Endometrium (tissue), 2 donors: Measurements from ENCODE around the gene ABHD17A.

Experiments used
- FAIRE-seq: peaks from 2 replicates; lab custom pipeline; 2012; peaks lifted over from hg19 to GRCh38; lab: Jason Lieb, UNC
- donor health status: control.
- donor health status: control.

ABHD17A gene

GRCh38 chr19:1837625-1838105, 47.6 kb downstream of the ABHD17A start:
- FAIRE-seq: no peak

DNA sequence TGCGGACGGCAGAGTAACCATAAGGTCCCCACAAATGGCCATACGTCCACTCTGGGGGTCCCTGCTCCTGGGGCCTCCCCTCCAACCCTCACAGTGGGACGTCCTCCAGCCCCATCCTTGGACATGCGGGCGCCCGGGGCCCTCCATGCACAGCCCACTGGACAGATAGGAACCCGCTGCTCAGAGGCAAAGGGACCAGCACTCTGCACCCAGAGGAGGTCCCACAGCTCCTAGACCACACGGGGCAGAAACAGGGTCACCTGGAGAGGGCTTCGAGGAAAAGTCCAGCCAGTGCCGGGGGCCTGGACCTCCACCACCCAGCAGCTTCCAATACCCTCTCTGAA, 48.1 kb downstream of the ABHD17A start:
- no peak for FAIRE-seq

- FAIRE-seq: no peak
These were observed 48.7 kb downstream of the ABHD17A start for GRCh38 chr19:1836458-1837221.

- FAIRE-seq: no peak
These were observed 51.8 kb downstream of the ABHD17A start for GRCh38 chr19:1833540-1833939.

DNA sequence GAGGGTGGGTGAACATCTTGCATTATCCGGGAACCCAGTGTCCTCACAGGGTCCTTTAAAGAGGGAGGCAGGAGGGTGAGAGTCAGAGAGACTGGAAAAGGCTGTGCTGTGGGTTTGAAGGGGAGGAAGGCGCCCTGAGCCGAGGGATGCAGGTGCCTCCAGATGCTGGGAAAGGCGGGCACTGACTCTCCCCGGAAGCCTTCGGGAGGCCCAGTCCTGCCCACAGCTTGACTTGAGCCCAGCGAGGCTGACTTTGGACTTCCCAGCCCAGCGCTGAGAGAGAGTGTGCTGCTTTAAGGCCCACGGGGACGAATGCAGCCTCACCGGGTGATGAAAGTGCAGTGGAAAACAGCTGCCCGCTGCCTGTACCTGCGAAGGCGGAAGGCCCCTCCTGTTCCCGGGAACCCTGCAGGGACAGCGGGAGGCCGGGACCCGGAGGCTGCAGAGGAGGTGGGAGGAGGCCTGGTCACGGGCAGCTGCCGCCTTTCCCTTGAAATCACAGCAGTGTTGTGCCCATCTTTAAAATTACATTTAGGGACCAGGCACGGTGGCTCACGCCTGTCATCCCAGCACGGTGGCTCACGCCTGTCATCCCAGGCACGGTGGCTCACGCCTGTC, 53.1 kb downstream of the ABHD17A start:
- FAIRE-seq: no peak

DNA sequence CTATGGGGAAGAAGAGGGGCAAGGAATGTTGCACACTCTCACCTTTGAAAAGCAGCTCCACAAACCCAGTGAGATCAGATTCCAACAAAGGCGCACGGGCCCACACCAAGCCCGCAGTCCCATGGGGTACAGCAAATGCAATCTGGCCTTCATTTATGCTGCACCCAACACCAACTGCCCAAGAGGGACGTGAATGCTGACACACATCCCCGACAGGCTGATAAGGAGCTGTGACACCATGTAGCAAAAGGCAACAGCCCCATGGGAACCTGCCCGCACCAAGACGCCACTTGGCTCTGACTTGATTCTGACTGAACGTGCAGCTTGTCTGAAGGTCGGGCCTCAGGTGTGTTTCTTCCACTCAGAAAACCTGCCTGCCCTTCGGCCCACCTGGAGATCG, 54.3 kb downstream of the ABHD17A start:
- no peak for FAIRE-seq

- no peak for FAIRE-seq
These were observed 54.7 kb downstream of the ABHD17A start for GRCh38 chr19:1830568-1830967.

DNA sequence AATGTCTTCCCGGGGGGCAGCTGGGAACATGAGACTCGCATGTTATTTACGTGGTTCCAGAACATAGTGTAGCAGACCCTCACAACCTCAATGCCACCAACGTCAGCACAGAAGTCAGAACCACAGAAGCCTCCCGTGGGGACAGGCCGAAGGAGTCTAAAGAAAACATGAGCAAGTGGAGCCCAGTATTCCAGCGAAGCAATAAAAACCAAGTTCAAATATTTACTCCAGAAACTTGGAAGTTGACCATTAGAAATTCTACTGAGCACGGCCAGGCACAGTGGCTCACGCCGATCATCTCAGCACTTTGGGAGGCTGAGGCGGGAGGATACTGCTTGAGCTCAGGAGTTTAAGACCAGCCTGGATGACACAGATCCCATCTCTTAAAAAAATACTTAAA, 55.3 kb downstream of the ABHD17A start:
- no peak for FAIRE-seq

DNA sequence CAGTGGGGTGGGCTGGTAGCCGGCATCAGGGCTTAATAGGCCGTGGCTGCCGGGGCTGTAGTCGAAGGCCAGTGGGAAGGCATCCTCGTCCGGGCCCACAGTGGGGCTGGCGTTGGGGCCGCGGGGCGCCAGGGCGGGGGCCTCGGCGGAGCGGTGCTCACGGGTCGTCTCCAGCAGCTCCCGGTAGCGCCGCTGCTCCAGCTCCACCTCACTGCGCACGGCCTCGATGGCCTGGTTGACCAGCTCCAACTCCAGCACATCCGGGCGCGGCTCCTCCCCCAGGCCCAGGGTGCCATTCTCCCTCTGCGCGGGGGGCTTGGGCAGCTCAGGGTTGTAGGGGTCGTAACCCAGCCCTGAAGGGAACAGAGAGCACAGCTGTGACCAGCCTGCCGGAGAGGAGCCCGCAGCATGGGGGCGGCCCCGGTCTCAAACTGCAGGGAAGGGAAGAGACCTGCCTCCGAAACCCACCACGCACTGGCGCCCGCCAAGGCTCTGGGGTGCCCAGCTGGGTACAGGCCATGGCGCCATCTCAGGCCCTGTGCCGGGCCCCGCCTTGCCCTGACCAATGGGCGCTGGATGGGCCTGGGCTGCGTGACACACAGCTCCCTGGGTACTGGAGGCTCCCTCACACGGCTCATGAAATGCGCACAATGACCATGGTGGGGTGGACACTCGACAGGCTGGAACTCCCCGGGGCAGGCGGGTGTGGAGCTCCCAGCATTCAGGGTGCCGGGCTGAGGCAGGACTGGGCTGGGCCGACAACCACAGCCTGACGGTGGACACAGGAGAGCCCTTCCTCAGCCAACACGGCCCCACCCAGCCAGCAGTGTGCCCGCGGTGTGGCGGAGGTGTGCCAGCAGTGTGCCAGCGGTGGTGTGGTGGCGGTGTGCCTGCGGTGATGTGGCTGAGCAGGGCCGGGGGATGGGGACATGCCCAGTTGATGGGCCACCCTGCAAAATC, 56.7 kb downstream of the ABHD17A start:
- FAIRE-seq: no peak

DNA sequence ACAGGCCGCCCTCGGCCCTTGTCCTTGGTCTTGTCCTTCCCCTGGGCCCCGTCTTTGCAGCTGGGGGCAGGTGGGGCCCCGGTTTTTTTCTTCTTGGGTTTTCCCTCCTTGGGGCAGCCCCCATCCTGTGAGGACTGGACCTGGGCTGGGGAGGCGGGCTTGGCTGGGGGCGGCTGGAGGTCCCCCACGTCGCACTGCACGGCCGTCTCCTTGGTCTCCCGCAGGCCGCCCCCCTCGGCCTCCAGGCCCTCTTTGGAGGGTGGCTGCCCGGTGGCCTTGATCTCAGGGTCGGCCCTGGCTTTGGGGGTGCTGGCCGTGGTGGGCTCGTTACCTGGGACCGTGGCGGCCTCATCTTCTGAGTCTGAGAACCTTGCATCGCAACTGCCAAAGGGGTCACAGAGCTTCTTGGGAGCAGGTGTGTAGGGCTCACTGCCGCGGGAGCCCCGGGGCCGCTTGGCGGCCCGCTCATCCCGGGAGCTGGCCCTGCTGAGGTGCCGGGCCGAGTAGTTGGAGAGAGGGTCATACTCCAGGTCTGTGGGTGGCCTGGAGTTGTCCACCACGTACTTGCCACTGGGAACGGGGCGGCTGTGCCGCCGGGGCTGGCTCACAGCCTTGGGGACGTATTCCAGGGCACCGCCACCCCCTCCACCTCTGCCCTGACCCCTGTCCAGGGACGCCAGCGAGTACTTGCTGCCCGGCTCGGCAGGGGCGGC, 57.6 kb downstream of the ABHD17A start:
- no peak for FAIRE-seq
